CD4-positive, alpha-beta T cell treated with Interleukin-15 for 1 hour (primary cell): ENCODE results near the gene GDNF.
"Not testable (repeated sequence)": the region's sequence is repeated elsewhere in the genome, so short reads cannot be mapped to it uniquely, and the experiment has no call there.

ENCODE experiments used
- DNase-seq: peaks from one replicate; pipeline ENCODE4 v3.0.0-alpha.2; 2020

GDNF gene

GRCh38 chr5:37815913-37816312 lies 23.9 kb downstream of the GDNF start:
- DNase-seq, result no peak

- DNase-seq, result no peak
These were observed 25.1 kb downstream of the GDNF start for GRCh38 chr5:37814699-37815098.

- no peak for DNase-seq
These were observed 27.5 kb downstream of the GDNF start for GRCh38 chr5:37812365-37812764.

- no peak for DNase-seq
These were observed 28.0 kb downstream of the GDNF start for GRCh38 chr5:37811866-37812265.

- DNase-seq, result no peak
These were observed 29.5 kb downstream of the GDNF start for GRCh38 chr5:37810311-37810710.

- DNase-seq, result no peak
These were observed 30.9 kb downstream of the GDNF start for GRCh38 chr5:37808945-37809344.

GRCh38 chr5:37807621-37808301 lies 32.1 kb downstream of the GDNF start:
- no peak for DNase-seq

GRCh38 chr5:37807015-37807414 lies 32.8 kb downstream of the GDNF start:
- DNase-seq, result no peak

GRCh38 chr5:37806476-37806875 lies 33.4 kb downstream of the GDNF start:
- DNase-seq, result no peak

GRCh38 chr5:37806016-37806415 lies 33.8 kb downstream of the GDNF start:
- DNase-seq, result no peak

- DNase-seq, result no peak
These were observed 35.4 kb downstream of the GDNF start for GRCh38 chr5:37804401-37804800.

- DNase-seq, result no peak
These were observed 36.4 kb downstream of the GDNF start for GRCh38 chr5:37803487-37803886.

GRCh38 chr5:37801521-37801920 lies 38.3 kb downstream of the GDNF start:
- no peak for DNase-seq

- no peak for DNase-seq
These were observed 39.9 kb downstream of the GDNF start for GRCh38 chr5:37799865-37800421.

GRCh38 chr5:37796435-37796834 lies 43.4 kb downstream of the GDNF start:
- DNase-seq, result not testable (repeated sequence)

GRCh38 chr5:37795292-37795691 lies 44.5 kb downstream of the GDNF start:
- DNase-seq, result not testable (repeated sequence)

- no peak for DNase-seq
These were observed 46.7 kb downstream of the GDNF start for GRCh38 chr5:37792975-37793631.

GRCh38 chr5:37791321-37791720 lies 48.5 kb downstream of the GDNF start:
- DNase-seq, result no peak

- DNase-seq, result no peak
These were observed 49.9 kb downstream of the GDNF start for GRCh38 chr5:37789991-37790390.

- DNase-seq, result no peak
These were observed 52.1 kb downstream of the GDNF start for GRCh38 chr5:37787742-37788141.

GRCh38 chr5:37786862-37787519 lies 52.9 kb downstream of the GDNF start:
- no peak for DNase-seq

- DNase-seq, result no peak
These were observed 53.4 kb downstream of the GDNF start for GRCh38 chr5:37786416-37786815.

- not testable (repeated sequence) for DNase-seq
These were observed 58.4 kb downstream of the GDNF start for GRCh38 chr5:37781409-37781808.
